Endothelial cell of umbilical vein (primary cell): Measurements from ENCODE around the gene OPA1. TPM values are rescaled to one million over a fixed set of nuclear protein-coding genes. Genes with fewer than 3 reads are reported as not detected.

Experiments used
- BruUV-seq: library from RNA; stranded (reverse); fragments of 400-500 nt; replicated peaks from 2 replicates; lab custom pipeline; 2021; lab: Mats Ljungman, UMichigan
- CTCF ChIA-PET: fragments of 300-600, 350-600 bp; sonication (Branson Sonifier 250); formaldehyde crosslinking; loops from one replicate; lab custom pipeline; 2021; ENCODE audit warnings: antibody characterized with exemption, inconsistent platforms; lab: Charles Lee
- POLR2A ChIA-PET: fragments of 300-600, 350-600 bp; sonication (Branson Sonifier 250); formaldehyde crosslinking; loops from one replicate; lab custom pipeline; 2021; ENCODE audit warnings: antibody characterized with exemption, inconsistent platforms; lab: Charles Lee
- DNase-seq: peaks from one replicate; pipeline ENCODE4 v3.0.0-alpha.2; 2011; ENCODE audit warnings: low read depth, low spot score
- FAIRE-seq: peaks from 2 replicates; lab custom pipeline; 2011; peaks lifted over from hg19 to GRCh38; lab: Jason Lieb, UNC
- H2AFZ ChIP-seq: 2 replicates; pipeline ENCODE4 v1.6.0; 2012; ENCODE audit warnings: low read depth, low read length, control low read depth, inconsistent platforms
- H3K27ac ChIP-seq: 2 replicates; pipeline ENCODE4 v1.5.1; 2011; ENCODE audit warnings: low read depth, mild to moderate bottlenecking, control low read depth, low read length, moderate library complexity; ENCODE audit not compliant: insufficient read depth
- H3K27me3 ChIP-seq, 2 experiments: 2 replicates each; pipeline versions ENCODE4 v1.6.0 to v1.6.1; 2011; ENCODE audit warnings: low read length in 2 of 2, mixed read lengths in 1 of 2; ENCODE audit not compliant: control insufficient read depth in 2 of 2, insufficient read depth in 2 of 2
- H3K36me3 ChIP-seq, 2 experiments: 2 replicates in 1 of 2; 3 replicates in 1 of 2; pipeline ENCODE4 v1.5.1; 2011; ENCODE audit warnings: low read length in 2 of 2, mild to moderate bottlenecking in 1 of 2, moderate library complexity in 1 of 2; ENCODE audit not compliant: control insufficient read depth in 2 of 2, insufficient read depth in 2 of 2; ENCODE audit errors: extremely low read depth in 1 of 2
- H3K4me1 ChIP-seq: 3 replicates; pipeline ENCODE4 v1.5.1; 2011; ENCODE audit warnings: mild to moderate bottlenecking, low read length; ENCODE audit not compliant: control insufficient read depth, insufficient read depth; ENCODE audit errors: extremely low read depth
- H3K4me2 ChIP-seq: 2 replicates; pipeline ENCODE4 v1.6.1; 2011; ENCODE audit warnings: low read length, control low read depth, mixed read lengths; ENCODE audit not compliant: insufficient read depth
- H3K4me3 ChIP-seq, 3 experiments: fragments of 200-600 bp in 1 of 3; sonication (generic), shearing (Covaris generic) in 1 of 3; replicated peaks in 1 of 3; 2 replicates each; pipeline ENCODE4 v1.5.1; 2011 to 2016; ENCODE audit warnings: control low read depth in 3 of 3, low read length in 3 of 3, mild to moderate bottlenecking in 2 of 3, inconsistent platforms in 1 of 3, low read depth in 1 of 3, moderate library complexity in 1 of 3; ENCODE audit not compliant: insufficient read depth in 1 of 3
- H3K79me2 ChIP-seq: 2 replicates; pipeline ENCODE4 v1.6.0; 2012; ENCODE audit warnings: low read length, inconsistent platforms; ENCODE audit not compliant: control insufficient read depth, insufficient read depth
- H3K9ac ChIP-seq: replicated peaks from 2 replicates; pipeline ENCODE3; 2011; ENCODE audit warnings: low read length, control low read depth; ENCODE audit not compliant: insufficient read depth; ENCODE audit errors: extremely low read depth
- H3K9me1 ChIP-seq: replicated peaks from 3 replicates; pipeline ENCODE4 v1.6.0; 2011; ENCODE audit warnings: mild to moderate bottlenecking, low read length; ENCODE audit not compliant: control insufficient read depth, insufficient read depth; ENCODE audit errors: extremely low read depth
- H3K9me3 ChIP-seq: replicated peaks from 2 replicates; pipeline ENCODE4 v1.5.1; 2012; ENCODE audit warnings: low read length, inconsistent platforms; ENCODE audit not compliant: control insufficient read depth, insufficient read depth
- H4K20me1 ChIP-seq: replicated peaks from 2 replicates; pipeline ENCODE3; 2011; ENCODE audit warnings: mild to moderate bottlenecking, low read length; ENCODE audit not compliant: control insufficient read depth, insufficient read depth; ENCODE audit errors: extremely low read depth
- EZH2 ChIP-seq: IDR thresholded peaks from 2 replicates; pipeline ENCODE4 v1.6.1; 2012; ENCODE audit warnings: borderline replicate concordance, low read depth, mild to moderate bottlenecking, moderate library complexity, low read length, inconsistent platforms; ENCODE audit not compliant: severe bottlenecking
- FOS ChIP-seq: IDR thresholded peaks from 2 replicates; pipeline ENCODE4 v1.6.1; 2011; ENCODE audit warnings: mild to moderate bottlenecking, low read length, moderate library complexity, borderline replicate concordance; ENCODE audit not compliant: insufficient read depth
- GATA2 ChIP-seq: IDR thresholded peaks from 2 replicates; pipeline ENCODE4 v1.7.0; 2011; ENCODE audit warnings: low read depth, mild to moderate bottlenecking, moderate library complexity, mixed read lengths, low read length; ENCODE audit not compliant: insufficient read length, insufficient read depth
- JUN ChIP-seq: IDR thresholded peaks from 2 replicates; pipeline ENCODE4 v1.6.1; 2011; ENCODE audit warnings: borderline replicate concordance, low read depth; ENCODE audit not compliant: insufficient read length, insufficient read depth
- MYC ChIP-seq: IDR thresholded peaks from one replicate; pipeline ENCODE4 v1.6.1; 2011; ENCODE audit warnings: mild to moderate bottlenecking, low read depth, low read length
- POLR2A ChIP-seq: IDR thresholded peaks from 2 replicates; pipeline ENCODE4 v1.6.1; 2012; ENCODE audit warnings: low read depth, mild to moderate bottlenecking, control low read depth, low read length
- POLR2AphosphoS5 ChIP-seq: IDR thresholded peaks from 2 replicates; pipeline ENCODE4 v1.6.1; 2012; ENCODE audit warnings: low read depth, mild to moderate bottlenecking, control low read depth, low read length, moderate library complexity; ENCODE audit not compliant: insufficient read depth
- dilution Hi-C: fragments of 300-500 bp; cut with MboI; formaldehyde crosslinking; loops from one replicate; pipeline ENCODE4 v1.15.0; 2019; ENCODE audit warnings: low sequenced_read_pairs; ENCODE audit not compliant: extremely low pct_ligation_motif_present
- intact Hi-C: fragments of 100-400 bp; cut with micrococcal nuclease; formaldehyde crosslinking; loops from one replicate; pipeline ENCODE4 v1.10.0; 2022
- polyA plus RNA-seq, 4 experiments: library from polyadenylated mRNA; depleted of rRNA in 3 of 4; stranded (reverse) in 3 of 4; unstranded in 1 of 4; fragments of >200 nt; gene quantifications; 2 replicates each; pipeline versions ENCODE4 v1.2.1 to v1.2.3, GENCODE V29; 2011 to 2012; ENCODE audit warnings: missing spikeins in 1 of 4
- total RNA-seq: library from RNA; stranded (reverse); gene quantifications from 2 replicates; pipeline ENCODE4 v1.2.3, GENCODE V29; 2021
- TF ChIP-seq, protein P1 (sequence below), 2 donors: IDR thresholded peaks; 1 replicate in 1 of 2; 2 replicates in 1 of 2; pipeline ENCODE4 v1.5.1; 2011; ENCODE audit warnings: low read length in 2 of 2, mild to moderate bottlenecking in 2 of 2, moderate library complexity in 2 of 2, control low read depth in 1 of 2, inconsistent platforms in 1 of 2, low read depth in 1 of 2; ENCODE audit not compliant: insufficient read depth in 1 of 2; ENCODE audit errors: extremely low read depth in 1 of 2
- TF ChIP-seq, protein P2 (sequence below): IDR thresholded peaks from 2 replicates; pipeline ENCODE4 v1.6.1; 2011; ENCODE audit not compliant: insufficient read depth, insufficient read length

The OPA1 gene
- total and polyA plus RNA-seq, 2 donors (not counting 3 experiments of a cell fraction or from before 2014, with no cell fraction given): 10.0 to 62.0 TPM

DNA sequence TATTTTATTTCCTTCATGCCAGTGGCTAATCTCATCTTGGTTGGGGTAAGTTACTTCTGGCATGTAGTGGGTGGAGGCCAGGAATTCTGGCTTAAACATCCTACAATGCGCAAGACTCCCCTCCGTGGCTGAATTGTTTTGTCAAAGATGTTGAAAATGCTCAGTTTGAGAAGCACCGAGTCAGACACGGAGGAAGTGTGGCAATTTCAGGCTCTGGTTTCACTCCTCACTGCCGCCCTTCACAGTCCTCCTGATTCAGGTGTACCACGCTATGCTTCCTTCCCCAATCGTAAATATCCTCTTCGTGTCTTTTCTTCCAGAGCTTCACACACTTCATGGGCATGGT is 150.7 kb downstream of the OPA1 start:
- H3K27me3 ChIP-seq: peaks cover 3 to 10% of the 10 kb centered on the region in 2 experiments
- no peak overlapping the region for H3K9ac ChIP-seq
- H2AFZ ChIP-seq: no peak overlapping the region
- no peaks in the 10 kb centered on the region for H3K9me3 ChIP-seq
- H3K9me1 ChIP-seq: no peaks in the 10 kb centered on the region
- intact Hi-C loops: no loop called here
- H3K4me2 ChIP-seq: no peak overlapping the region
- no peaks in the 10 kb centered on the region for H4K20me1 ChIP-seq
- H3K79me2 ChIP-seq: no peaks in the 10 kb centered on the region
- H3K4me3 ChIP-seq: no peak overlapping the region
- ChIA-PET CTCF (no interaction called here), POLR2A (no interaction called here)
- no peak for DNase-seq
- no peaks in the 10 kb centered on the region for H3K4me1 ChIP-seq
- no peak for TF ChIP-seq JUN
- TF ChIP-seq, protein P1, sequence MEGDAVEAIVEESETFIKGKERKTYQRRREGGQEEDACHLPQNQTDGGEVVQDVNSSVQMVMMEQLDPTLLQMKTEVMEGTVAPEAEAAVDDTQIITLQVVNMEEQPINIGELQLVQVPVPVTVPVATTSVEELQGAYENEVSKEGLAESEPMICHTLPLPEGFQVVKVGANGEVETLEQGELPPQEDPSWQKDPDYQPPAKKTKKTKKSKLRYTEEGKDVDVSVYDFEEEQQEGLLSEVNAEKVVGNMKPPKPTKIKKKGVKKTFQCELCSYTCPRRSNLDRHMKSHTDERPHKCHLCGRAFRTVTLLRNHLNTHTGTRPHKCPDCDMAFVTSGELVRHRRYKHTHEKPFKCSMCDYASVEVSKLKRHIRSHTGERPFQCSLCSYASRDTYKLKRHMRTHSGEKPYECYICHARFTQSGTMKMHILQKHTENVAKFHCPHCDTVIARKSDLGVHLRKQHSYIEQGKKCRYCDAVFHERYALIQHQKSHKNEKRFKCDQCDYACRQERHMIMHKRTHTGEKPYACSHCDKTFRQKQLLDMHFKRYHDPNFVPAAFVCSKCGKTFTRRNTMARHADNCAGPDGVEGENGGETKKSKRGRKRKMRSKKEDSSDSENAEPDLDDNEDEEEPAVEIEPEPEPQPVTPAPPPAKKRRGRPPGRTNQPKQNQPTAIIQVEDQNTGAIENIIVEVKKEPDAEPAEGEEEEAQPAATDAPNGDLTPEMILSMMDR (IDR thresholded peaks at IDR 0.05; ENCODE audit: extremely low read depth in 1 of 2, insufficient read depth in 1 of 2, low read depth in 1 of 2, low read length in 2 of 2): no peak
- TF ChIP-seq POLR2AphosphoS5: no peak
- no peak for TF ChIP-seq FOS
- TF ChIP-seq, protein P2, sequence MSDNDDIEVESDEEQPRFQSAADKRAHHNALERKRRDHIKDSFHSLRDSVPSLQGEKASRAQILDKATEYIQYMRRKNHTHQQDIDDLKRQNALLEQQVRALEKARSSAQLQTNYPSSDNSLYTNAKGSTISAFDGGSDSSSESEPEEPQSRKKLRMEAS: no peak
- no peak for TF ChIP-seq GATA2
- no peak for TF ChIP-seq POLR2A
- no peak for TF ChIP-seq EZH2
- TF ChIP-seq MYC: no peak
- FAIRE-seq: no peak
- dilution Hi-C loops: no loop called here
- no peak overlapping the region for H3K27ac ChIP-seq
- BruUV-seq: no TSS peak
- H3K36me3 ChIP-seq: no peaks in the 10 kb centered on the region
